BLaER1 treated with 17β-estradiol and CSF1 and Interleukin-3, amounts not matched to agents 10 nM and 100 nM (cell line): ENCODE data around the gene GMCL1.
A peak's percentile ranks its signal among the peaks of the same experiment; 100 is the strongest.

Experiments
- H3K27ac ChIP-seq, 11 experiments: shearing (Covaris generic); formaldehyde crosslinking; 2 replicates each; pipeline ENCODE4 v1.8.1; 2022
- H3K27me3 ChIP-seq, 11 experiments: shearing (Covaris generic); formaldehyde crosslinking; 2 replicates each; pipeline ENCODE4 v1.8.1; 2022
- H3K36me3 ChIP-seq, 11 experiments: shearing (Covaris generic); formaldehyde crosslinking; 2 replicates each; pipeline ENCODE4 v1.8.1; 2022
- H3K4me1 ChIP-seq, 10 experiments: shearing (Covaris generic); formaldehyde crosslinking; 2 replicates each; pipeline ENCODE4 v1.8.1; 2022
- H3K4me2 ChIP-seq, 11 experiments: shearing (Covaris generic); formaldehyde crosslinking; 2 replicates each; pipeline ENCODE4 v1.8.1; 2022
- H3K4me3 ChIP-seq, 10 experiments: shearing (Covaris generic); formaldehyde crosslinking; 2 replicates each; pipeline ENCODE4 v1.8.1; 2022
- H3K9ac ChIP-seq, 11 experiments: shearing (Covaris generic); formaldehyde crosslinking; 2 replicates each; pipeline ENCODE4 v1.8.1; 2022
- H3K9me3 ChIP-seq, 11 experiments: shearing (Covaris generic); formaldehyde crosslinking; replicated peaks in 1 of 11; 2 replicates each; pipeline ENCODE4 v1.8.1; 2022
- H4K20me1 ChIP-seq, 11 experiments: shearing (Covaris generic); formaldehyde crosslinking; 2 replicates each; pipeline ENCODE4 v1.8.1; 2022
- Cebpa-rat ChIP-seq, 11 experiments: shearing (Covaris generic); IDR thresholded peaks; 2 replicates each; pipeline ENCODE4 v1.8.1; 2022

GMCL1 gene

DNA sequence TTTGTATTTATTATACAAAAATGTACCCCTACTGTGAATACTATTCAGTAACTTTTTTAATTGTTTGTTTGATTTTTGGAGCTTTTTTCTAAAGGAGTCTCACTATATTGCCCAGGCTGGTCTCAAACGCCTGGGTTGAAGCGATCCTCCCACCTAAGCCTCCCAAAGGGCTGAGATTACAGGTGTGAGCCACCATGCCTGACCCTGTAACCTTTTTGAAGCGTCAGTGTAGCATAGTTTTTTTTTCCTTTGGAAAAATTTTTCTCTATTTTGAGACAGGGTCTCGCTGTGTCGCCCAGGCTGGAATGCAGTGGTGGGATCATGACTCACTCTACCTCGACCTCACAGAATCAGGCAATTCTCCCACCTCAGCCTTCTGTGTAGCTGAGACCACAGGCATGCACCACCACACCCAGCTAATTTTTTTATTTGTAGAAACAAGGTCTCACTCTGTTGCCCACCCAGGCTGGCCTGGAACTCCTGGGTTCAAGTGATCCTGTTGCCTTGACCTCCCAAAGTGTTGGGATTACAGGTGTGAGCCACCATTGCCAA, 2.0 kb downstream of the GMCL1 start:
- Histone ChIP-seq H3K4me1 (peaks cover 36 to 67% (median 57%) of the 10 kb centered on the region in 10 experiments), H3K27ac (peak overlapping the region in 3 of 11 experiments; percentile 28 to 99 (median 94); a peak in 5 of 22 replicates), H3K9ac (peak overlapping the region in 8 of 11 experiments; percentile 7 to 96 (median 86); a peak in 12 of 22 replicates), H3K27me3 (no peaks in the 10 kb centered on the region), H3K4me2 (peak overlapping the region; percentile 66 to 94 (median 89)), H3K9me3 (no peaks in the 10 kb centered on the region), H3K36me3 (peaks cover 6 to 49% (median 23%) of the 10 kb centered on the region in 11 experiments; a peak in 17 of 22 replicates), H3K4me3 (peak overlapping the region; percentile 83 to 99 (median 96)), H4K20me1 (peaks cover 0 to 68% (median 46%) of the 10 kb centered on the region in 11 experiments; a peak in 15 of 22 replicates)
- no peak for TF ChIP-seq Cebpa-rat (IDR thresholded peaks at IDR 0.05)

DNA sequence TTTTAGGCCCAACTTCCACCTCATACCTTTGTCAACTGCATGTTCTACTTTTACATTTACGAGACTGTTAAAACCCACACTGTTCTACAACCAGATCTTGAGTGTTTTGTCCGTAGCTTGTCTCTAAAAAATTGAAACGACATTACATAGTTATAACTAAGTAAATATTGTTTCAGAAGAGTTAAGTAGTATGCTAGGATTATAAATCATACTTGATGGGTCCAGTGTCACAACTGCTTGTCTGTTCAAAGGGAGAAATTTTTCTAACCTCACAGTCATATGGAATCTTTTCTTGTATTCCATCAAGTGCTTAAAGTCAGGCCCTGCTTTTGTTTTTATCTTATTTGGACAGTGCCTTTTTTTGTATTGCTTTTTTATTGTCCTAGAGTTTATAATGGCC, 4.3 kb downstream of the GMCL1 start:
- Histone ChIP-seq H3K9ac (no peak overlapping the region), H3K27me3 (no peaks in the 10 kb centered on the region), H3K4me3 (no peak overlapping the region), H3K4me1 (peaks cover 24 to 57% (median 43%) of the 10 kb centered on the region in 10 experiments), H4K20me1 (peaks cover 0 to 81% (median 54%) of the 10 kb centered on the region in 11 experiments; a peak in 15 of 22 replicates), H3K36me3 (peaks cover 7 to 71% (median 30%) of the 10 kb centered on the region in 11 experiments; a peak in 20 of 22 replicates), H3K9me3 (no peaks in the 10 kb centered on the region), H3K4me2 (peak overlapping the region in 6 of 11 experiments; percentile 3 to 92 (median 55); a peak in 4 of 22 replicates), H3K27ac (no peak overlapping the region)
- TF ChIP-seq Cebpa-rat (IDR thresholded peaks at IDR 0.05), result no peak

DNA sequence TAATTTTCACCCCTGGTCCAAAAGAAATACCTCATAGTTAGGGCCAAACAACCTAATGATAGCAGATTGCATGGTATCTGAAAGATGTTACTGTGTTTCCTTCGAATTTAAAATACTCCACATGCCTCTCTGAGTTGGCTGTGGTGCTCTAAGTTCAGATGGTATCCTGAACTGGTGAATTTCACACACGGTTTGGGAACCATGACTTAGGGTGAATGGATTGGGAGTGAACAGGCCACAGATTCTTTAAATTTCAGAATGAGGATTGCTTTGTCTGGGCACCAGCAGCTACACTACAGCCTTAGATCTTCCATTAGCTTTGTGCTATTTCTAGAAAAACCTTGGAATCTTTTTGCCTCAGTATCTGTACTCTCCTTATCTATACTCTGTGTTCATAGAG, 6.2 kb downstream of the GMCL1 start:
- Histone ChIP-seq H4K20me1 (peaks cover 0 to 71% (median 46%) of the 10 kb centered on the region in 11 experiments; a peak in 15 of 22 replicates), H3K27ac (no peak overlapping the region), H3K4me2 (peak overlapping the region in 8 of 11 experiments; percentile 2 to 45 (median 17); a peak in 8 of 22 replicates), H3K9me3 (no peaks in the 10 kb centered on the region), H3K4me3 (no peak overlapping the region), H3K9ac (no peak overlapping the region), H3K4me1 (peaks cover 21 to 52% (median 38%) of the 10 kb centered on the region in 10 experiments), H3K36me3 (peaks cover 26 to 91% (median 49%) of the 10 kb centered on the region in 11 experiments), H3K27me3 (no peaks in the 10 kb centered on the region)
- TF ChIP-seq Cebpa-rat (IDR thresholded peaks at IDR 0.05), result no peak

DNA sequence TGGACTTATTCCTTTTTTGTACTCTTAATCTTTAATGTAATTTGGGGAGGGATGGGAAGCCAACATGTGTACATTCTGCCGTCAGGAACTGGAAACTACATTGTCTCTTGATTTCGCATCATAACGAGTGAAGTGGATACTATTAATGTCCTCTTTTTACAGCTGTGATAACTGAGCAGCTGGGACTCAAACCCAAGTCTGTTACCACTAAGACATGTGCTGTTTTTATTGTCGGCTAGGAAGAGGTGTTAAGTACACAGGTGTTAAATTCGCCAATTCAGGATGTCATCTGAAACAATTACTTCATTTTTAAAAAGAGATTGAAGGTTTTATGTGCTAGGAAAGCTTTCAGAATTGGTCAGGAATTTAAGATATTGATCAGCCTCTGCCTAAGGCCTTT, 6.9 kb downstream of the GMCL1 start:
- Histone ChIP-seq H3K4me3 (no peak overlapping the region), H3K4me1 (peaks cover 15 to 46% (median 31%) of the 10 kb centered on the region in 10 experiments), H3K4me2 (peak overlapping the region in 7 of 11 experiments; percentile 2 to 45 (median 20); a peak in 8 of 22 replicates), H4K20me1 (peaks cover 0 to 65% (median 40%) of the 10 kb centered on the region in 11 experiments; a peak in 13 of 22 replicates), H3K27ac (no peak overlapping the region), H3K27me3 (no peaks in the 10 kb centered on the region), H3K9me3 (no peaks in the 10 kb centered on the region), H3K9ac (no peak overlapping the region), H3K36me3 (peaks cover 31 to 96% (median 55%) of the 10 kb centered on the region in 11 experiments)
- TF ChIP-seq Cebpa-rat (IDR thresholded peaks at IDR 0.05), result no peak

DNA sequence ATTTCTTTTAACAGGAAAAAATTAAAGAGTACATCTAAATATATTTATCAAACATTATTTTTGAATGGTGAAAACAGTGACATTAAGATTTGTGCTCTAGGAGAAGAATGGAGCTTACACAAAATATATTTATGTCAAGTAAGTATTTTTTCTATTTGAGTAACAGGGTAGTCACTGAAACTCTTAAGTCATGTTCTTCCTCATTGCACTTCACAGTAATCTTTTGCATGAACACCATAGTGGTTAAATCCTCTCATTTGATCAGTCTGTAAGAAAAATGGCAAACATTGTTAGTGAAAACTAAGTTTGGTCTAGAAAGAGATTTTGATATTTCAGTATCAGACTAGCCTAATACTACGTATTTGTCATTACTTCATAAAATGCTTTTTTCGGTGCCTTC, 8.1 kb downstream of the GMCL1 start:
- Histone ChIP-seq H3K4me1 (peaks cover 7 to 34% (median 20%) of the 10 kb centered on the region in 10 experiments; a peak in 19 of 20 replicates), H3K27ac (no peak overlapping the region; a peak in 1 of 22 replicates), H3K4me2 (peak overlapping the region in 1 of 11 experiments; percentile 47; a peak in 3 of 22 replicates), H3K9me3 (no peaks in the 10 kb centered on the region), H3K4me3 (no peak overlapping the region), H4K20me1 (peaks cover 0 to 52% (median 28%) of the 10 kb centered on the region in 11 experiments; a peak in 11 of 22 replicates), H3K27me3 (no peaks in the 10 kb centered on the region), H3K36me3 (peaks cover 35 to 95% (median 63%) of the 10 kb centered on the region in 11 experiments), H3K9ac (no peak overlapping the region)
- no peak for TF ChIP-seq Cebpa-rat (IDR thresholded peaks at IDR 0.05)

DNA sequence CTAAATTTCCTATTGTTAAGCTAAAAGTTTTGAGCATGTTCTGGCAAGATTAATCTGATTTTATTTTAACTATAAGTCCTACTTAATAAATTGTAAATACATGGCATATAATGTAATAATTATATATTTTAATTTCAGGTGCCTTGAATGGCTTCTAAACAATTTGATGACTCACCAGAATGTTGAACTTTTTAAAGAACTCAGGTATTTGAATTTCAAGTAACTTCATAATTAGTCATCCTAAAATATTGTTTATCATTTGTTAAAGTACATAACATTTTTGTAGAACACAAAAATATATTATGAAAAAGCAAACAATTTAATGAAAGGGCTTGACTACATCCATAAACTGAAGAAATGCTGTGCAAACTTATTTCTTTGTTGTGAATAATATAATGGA, 14.5 kb downstream of the GMCL1 start:
- peaks cover 71 to 99% (median 86%) of the 10 kb centered on the region in 11 experiments for H3K36me3 ChIP-seq
- no peak for TF ChIP-seq Cebpa-rat (IDR thresholded peaks at IDR 0.05)

DNA sequence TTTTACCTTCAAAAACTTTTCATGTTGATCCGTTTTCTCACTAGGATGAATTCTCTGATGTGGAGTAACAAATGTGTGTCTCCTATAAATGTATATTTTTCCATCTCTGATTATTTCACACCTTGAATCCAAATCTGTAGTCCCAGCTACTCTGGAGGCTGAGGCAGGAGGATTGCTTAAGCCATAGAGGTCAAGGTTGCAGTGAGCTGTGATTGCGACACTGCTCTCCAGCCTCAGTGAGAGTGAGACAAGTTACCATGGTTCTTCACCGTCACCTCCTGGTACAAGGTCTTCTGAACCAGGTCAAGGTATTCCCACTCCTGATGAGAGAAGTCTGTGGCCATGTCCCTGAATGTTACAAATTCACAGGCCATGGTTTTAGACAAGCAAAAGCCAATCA, 15.1 kb downstream of the GMCL1 start:
- Histone ChIP-seq H3K27me3 (no peaks in the 10 kb centered on the region), H3K9ac (no peak overlapping the region), H3K27ac (no peak overlapping the region), H3K36me3 (peaks cover 70 to 99% (median 86%) of the 10 kb centered on the region in 11 experiments), H3K9me3 (no peaks in the 10 kb centered on the region), H3K4me2 (no peak overlapping the region), H3K4me1 (no peaks in the 10 kb centered on the region), H3K4me3 (no peak overlapping the region), H4K20me1 (no peaks in the 10 kb centered on the region; a peak in 1 of 22 replicates)
- peak in 4 of 11 experiments; percentile 33 to 70 (median 46); a peak in 4 of 22 replicates for TF ChIP-seq Cebpa-rat (IDR thresholded peaks at IDR 0.05)

More for the DNA sequence above, 14.5 kb downstream of the GMCL1 start:
- H3K9ac ChIP-seq, result no peak overlapping the region
- H3K27ac ChIP-seq, result no peak overlapping the region
- no peak overlapping the region for H3K4me3 ChIP-seq
- no peaks in the 10 kb centered on the region for H3K9me3 ChIP-seq
- no peaks in the 10 kb centered on the region for H3K27me3 ChIP-seq
- no peak overlapping the region for H3K4me2 ChIP-seq
- H3K4me1 ChIP-seq, result no peaks in the 10 kb centered on the region
- H4K20me1 ChIP-seq, result no peaks in the 10 kb centered on the region; a peak in 1 of 22 replicates

DNA sequence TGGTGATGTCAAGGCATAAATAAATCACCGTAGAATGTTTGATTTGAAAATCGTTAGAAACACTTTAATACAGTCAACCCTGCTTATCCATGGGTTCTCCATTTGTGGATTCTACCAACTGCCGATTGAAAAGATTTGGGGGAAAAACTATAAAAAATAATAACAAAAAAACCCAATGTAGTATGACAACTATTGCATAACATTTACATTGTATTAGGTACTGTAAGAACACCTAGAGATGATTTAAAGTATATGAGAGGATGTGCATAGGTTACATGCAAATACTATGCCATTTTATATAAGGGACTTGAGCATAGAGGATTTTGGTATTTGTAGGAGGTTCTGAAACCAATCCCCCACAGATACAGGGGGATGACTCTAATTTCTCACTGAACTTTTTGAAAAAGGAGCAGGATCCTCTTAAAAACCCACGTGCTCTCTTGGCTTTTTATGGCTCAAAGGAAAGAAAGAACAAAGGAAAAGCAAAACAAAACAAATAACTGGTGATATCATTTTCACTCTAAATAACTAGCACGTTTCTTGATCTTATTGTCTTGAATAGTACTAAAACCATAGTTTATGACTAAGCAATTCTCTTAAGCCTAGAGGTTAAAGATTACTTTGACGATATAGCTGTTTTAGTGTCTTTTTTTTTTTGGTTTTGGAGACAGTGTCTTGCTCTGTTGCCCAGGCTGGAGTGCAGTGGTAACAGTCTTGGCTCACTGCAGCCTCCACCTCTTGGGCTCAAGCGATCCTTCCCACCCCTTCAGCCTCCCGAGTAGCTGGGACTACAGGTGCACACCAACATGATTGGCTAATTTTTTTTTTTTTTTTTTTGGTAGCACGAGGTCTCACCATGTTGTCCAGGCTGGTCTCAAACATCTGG, 17.0 kb downstream of the GMCL1 start:
- H3K27me3 ChIP-seq, result no peaks in the 10 kb centered on the region
- H3K4me2 ChIP-seq, result no peak overlapping the region
- H4K20me1 ChIP-seq, result no peaks in the 10 kb centered on the region; a peak in 1 of 22 replicates
- H3K9ac ChIP-seq, result no peak overlapping the region
- H3K9me3 ChIP-seq, result no peaks in the 10 kb centered on the region
- no peak for TF ChIP-seq Cebpa-rat (IDR thresholded peaks at IDR 0.05)
- H3K4me1 ChIP-seq, result no peaks in the 10 kb centered on the region
- peaks cover 76 to 99% (median 86%) of the 10 kb centered on the region in 11 experiments for H3K36me3 ChIP-seq
- no peak overlapping the region for H3K27ac ChIP-seq
- no peak overlapping the region for H3K4me3 ChIP-seq
